Measurements from ENCODE around the gene EMX1.
A peak's percentile ranks its signal among the peaks of the same experiment; 100 is the strongest.

EMX1 gene

DNA sequence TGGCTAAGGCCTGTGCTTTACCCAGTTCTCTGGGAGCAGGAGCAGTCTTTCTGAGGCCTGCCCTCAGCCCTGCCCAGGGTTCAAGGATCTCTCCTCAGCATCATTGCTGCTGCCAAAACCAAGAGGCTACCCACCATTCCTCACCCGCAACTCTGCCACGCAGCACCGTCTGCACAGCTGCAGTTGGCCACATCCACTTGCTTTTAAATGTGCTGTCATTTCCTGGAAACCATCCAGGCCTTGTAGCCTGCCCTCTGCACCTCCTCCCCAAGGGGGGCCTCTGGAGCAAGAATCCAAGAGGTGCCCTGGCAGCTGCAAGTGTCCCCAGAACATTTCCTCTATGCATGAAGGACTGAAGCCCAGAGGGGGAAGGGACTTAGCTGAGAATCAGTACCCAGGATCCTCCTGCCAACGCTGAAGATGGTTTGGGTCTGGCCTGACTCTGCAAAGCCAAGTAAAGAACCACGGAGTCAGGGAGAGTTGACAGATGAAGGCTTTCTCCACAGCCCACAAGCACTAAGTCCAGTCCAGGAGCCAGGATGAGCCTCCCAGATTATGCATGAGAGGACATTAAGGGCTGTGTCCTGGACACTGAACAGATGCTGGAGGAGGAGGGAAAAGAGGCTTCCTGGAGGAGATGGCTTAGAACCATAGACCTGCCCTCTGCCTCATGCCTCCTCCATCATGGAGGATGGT, 14.9 kb downstream of the EMX1 start:
- in situ Hi-C loops (cut with HindIII; ENCODE audit: low pct_unique_long_range_greater_than_20kb, low sequenced_read_pairs), result no loop called here
- DNase-seq (ENCODE audit: low read depth in 1 of 2, low spot score in 1 of 2), result no peak
- no peak for TF ChIP-seq JUND (IDR thresholded peaks at IDR 0.05; ENCODE audit: low read depth)

DNA sequence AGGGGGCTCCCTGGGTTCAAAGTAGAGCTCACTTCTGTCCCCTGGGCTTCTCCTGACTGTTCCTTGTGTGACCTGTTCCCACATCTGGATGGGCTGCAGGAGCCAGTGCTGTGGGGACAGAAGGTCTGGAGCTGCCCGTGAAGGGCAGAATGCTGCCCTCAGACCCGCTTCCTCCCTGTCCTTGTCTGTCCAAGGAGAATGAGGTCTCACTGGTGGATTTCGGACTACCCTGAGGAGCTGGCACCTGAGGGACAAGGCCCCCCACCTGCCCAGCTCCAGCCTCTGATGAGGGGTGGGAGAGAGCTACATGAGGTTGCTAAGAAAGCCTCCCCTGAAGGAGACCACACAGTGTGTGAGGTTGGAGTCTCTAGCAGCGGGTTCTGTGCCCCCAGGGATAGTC, 15.5 kb downstream of the EMX1 start:
- DNase-seq (ENCODE audit: low read depth in 1 of 2, low spot score in 1 of 2), result no peak
- in situ Hi-C loops (cut with HindIII; ENCODE audit: low pct_unique_long_range_greater_than_20kb, low sequenced_read_pairs), result no loop called here
- TF ChIP-seq JUND (IDR thresholded peaks at IDR 0.05; ENCODE audit: low read depth), result no peak

DNA sequence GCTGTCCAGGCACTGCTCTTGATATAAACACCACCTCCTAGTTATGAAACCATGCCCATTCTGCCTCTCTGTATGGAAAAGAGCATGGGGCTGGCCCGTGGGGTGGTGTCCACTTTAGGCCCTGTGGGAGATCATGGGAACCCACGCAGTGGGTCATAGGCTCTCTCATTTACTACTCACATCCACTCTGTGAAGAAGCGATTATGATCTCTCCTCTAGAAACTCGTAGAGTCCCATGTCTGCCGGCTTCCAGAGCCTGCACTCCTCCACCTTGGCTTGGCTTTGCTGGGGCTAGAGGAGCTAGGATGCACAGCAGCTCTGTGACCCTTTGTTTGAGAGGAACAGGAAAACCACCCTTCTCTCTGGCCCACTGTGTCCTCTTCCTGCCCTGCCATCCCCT, 15.9 kb downstream of the EMX1 start:
- in situ Hi-C loops (cut with HindIII; ENCODE audit: low pct_unique_long_range_greater_than_20kb, low sequenced_read_pairs), result no loop called here
- DNase-seq (ENCODE audit: low read depth in 1 of 2, low spot score in 1 of 2), result no peak
- TF ChIP-seq JUND (IDR thresholded peaks at IDR 0.05; ENCODE audit: low read depth), result no peak

DNA sequence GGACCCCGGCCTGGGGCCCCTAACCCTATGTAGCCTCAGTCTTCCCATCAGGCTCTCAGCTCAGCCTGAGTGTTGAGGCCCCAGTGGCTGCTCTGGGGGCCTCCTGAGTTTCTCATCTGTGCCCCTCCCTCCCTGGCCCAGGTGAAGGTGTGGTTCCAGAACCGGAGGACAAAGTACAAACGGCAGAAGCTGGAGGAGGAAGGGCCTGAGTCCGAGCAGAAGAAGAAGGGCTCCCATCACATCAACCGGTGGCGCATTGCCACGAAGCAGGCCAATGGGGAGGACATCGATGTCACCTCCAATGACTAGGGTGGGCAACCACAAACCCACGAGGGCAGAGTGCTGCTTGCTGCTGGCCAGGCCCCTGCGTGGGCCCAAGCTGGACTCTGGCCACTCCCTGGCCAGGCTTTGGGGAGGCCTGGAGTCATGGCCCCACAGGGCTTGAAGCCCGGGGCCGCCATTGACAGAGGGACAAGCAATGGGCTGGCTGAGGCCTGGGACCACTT, 16.4 kb downstream of the EMX1 start:
- no peak for DNase-seq (ENCODE audit: low read depth in 1 of 2, low spot score in 1 of 2)
- TF ChIP-seq JUND (IDR thresholded peaks at IDR 0.05; ENCODE audit: low read depth), result no peak
- in situ Hi-C loops (cut with HindIII; ENCODE audit: low pct_unique_long_range_greater_than_20kb, low sequenced_read_pairs), result no loop called here

DNA sequence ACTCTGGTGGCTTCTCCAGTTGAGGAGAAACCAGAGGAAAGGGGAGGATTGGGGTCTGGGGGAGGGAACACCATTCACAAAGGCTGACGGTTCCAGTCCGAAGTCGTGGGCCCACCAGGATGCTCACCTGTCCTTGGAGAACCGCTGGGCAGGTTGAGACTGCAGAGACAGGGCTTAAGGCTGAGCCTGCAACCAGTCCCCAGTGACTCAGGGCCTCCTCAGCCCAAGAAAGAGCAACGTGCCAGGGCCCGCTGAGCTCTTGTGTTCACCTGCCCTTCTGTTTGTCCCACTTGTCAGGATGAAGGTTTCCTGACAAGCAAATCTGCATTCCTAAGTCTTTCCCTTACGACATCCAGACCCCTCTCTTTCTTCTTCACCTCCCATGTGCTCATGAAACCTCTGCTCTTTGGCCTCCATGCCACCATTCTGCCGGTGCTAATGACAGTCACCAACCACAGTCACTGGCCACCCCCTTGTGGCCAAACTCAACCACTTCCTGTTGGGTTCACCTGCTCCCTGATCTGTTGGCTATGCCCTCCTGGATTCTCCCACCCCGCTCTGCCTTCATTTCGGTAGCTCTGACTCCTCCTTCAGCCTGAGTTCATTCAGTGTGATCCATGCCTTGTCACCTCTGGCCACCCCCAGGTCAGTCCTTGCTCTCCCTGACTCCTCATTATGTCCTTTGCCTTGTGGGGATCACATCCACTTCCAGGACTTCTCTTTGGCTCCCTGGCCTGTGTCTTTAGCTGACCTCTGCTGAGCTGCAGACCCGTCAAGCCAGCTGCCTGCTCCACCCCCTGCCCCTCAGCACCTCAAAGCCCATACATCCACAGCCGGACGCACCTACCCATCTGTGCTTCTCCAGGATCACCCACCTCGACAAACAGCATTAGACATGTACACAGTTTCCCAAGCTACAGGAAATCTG, 17.6 kb downstream of the EMX1 start:
- in situ Hi-C loops (cut with HindIII; ENCODE audit: low pct_unique_long_range_greater_than_20kb, low sequenced_read_pairs), result no loop called here
- no peak for TF ChIP-seq JUND (IDR thresholded peaks at IDR 0.05; ENCODE audit: low read depth)
- DNase-seq (ENCODE audit: low read depth in 1 of 2, low spot score in 1 of 2), result peak in 1 of 2 experiments; percentile 60

DNA sequence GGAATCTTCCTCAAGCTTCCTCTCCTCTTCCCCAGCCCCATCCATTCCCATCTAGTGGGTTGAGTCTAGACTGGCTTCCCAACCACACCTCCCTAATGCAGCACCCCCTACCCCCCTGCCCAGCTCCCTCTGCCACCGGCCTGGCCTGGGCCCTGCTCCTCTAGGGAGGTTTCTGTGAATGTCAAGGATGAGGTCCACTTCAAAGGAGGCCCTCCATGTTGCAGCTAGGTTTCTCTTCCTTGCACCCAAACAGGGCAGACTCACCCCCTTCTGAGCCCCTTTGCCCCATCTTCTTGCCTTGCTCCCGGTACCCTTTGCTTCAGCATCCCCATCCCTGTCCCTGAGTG, 18.3 kb downstream of the EMX1 start:
- in situ Hi-C loops (cut with HindIII; ENCODE audit: low pct_unique_long_range_greater_than_20kb, low sequenced_read_pairs), result no loop called here
- DNase-seq (ENCODE audit: low read depth in 1 of 2, low spot score in 1 of 2), result no peak
- no peak for TF ChIP-seq JUND (IDR thresholded peaks at IDR 0.05; ENCODE audit: low read depth)

DNA sequence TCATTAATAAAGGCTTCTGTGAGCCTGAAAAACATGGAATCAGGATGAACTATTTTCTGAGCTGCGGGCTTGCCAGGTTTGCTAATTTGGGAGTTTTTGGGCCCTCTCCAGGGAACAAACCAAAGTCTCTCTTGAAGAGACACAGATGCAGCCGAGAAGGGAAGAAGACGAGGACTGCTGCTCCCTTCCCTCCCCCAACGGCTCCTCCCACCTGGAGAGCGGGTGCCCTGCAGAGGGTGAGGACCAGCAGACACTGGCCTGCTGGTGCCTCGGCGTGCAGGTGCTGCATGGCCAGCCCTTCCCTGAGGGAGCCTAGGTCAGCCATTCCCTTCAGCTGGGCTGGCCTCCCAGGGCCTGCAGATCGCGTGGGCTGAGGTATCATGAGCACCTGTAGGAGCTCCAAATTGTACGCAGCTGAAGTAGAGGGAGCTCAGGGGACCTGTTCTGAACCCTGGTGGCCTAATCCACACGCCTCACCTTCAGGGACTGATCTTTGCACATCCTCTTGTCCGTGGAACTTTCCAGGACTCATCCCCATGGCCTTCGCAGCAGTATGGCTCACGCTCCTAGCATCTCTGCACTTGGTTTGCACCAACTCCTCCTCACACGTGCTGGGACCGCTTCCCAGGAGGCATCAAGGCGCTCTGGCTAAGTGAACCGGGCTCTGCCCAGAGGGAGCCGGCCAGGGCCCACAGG, 19.5 kb downstream of the EMX1 start:
- no peak for TF ChIP-seq JUND (IDR thresholded peaks at IDR 0.05; ENCODE audit: low read depth)
- in situ Hi-C loops (cut with HindIII; ENCODE audit: low pct_unique_long_range_greater_than_20kb, low sequenced_read_pairs), result no loop called here

DNA sequence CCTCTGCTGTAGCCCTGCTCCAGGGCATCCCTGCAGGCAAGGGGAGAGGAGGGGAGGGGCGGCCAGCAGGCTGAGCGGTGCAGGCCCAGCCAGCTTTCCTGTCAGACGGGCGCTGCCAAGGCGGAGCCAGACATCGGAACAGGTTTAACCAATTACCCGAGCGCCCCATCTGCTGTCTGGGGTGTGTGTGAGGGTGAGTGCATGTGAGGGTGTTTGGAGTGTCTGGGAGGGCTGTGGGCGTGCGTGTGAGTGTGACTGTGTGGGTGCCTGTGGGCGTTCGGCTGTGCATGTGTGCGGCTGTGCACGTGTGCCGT, 20.0 kb downstream of the EMX1 start:
- TF ChIP-seq JUND (IDR thresholded peaks at IDR 0.05; ENCODE audit: low read depth), result no peak
- DNase-seq (ENCODE audit: low read depth in 1 of 2, low spot score in 1 of 2), result no peak
- in situ Hi-C loops (cut with HindIII; ENCODE audit: low pct_unique_long_range_greater_than_20kb, low sequenced_read_pairs), result no loop called here

More for the DNA sequence above, 19.5 kb downstream of the EMX1 start:
- no peak for DNase-seq (ENCODE audit: low read depth in 1 of 2, low spot score in 1 of 2)

DNA sequence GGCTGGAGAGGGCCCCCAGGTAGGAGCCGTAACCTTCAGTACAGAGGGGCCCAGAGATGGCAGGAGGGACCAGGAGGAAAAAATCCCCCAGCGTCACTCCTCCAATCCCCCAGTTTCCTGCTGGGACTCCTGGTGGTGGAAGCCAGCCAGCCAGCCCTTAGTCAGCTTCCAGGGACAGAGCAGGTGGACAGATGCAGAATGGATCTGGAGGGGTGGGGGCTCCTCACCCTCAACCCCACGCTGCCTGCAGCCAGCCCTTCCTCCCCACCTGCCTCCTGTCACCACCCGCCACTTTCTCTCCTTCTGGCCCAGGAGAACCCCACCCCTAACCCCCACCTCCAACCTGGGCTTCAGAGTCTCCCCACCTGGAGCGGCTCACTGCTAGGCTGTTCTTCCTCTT, 21.1 kb downstream of the EMX1 start:
- in situ Hi-C loops (cut with HindIII; ENCODE audit: low pct_unique_long_range_greater_than_20kb, low sequenced_read_pairs), result no loop called here
- TF ChIP-seq JUND (IDR thresholded peaks at IDR 0.05; ENCODE audit: low read depth), result no peak
- no peak for DNase-seq (ENCODE audit: low read depth in 1 of 2, low spot score in 1 of 2)

DNA sequence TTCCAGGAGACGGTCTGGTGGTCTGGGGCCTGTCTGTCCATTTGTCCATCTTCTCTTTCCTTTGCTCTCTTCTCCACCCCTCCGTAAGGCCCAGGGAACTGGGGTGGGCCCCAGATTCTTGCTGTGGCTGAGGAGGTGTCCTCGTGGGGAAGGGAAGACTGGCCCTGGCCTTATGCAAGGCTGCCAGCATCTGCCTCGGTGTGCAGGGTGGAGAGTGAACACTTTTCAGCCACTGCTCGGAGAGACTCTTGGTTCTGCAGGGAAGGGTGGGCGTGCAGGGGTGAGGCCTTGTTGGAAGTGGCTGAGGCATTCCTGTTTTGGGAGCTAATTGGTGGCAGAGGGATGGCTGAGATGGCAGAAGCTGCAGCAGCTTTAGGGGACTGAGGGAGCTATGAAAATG, 23.0 kb downstream of the EMX1 start:
- in situ Hi-C loops (cut with HindIII; ENCODE audit: low pct_unique_long_range_greater_than_20kb, low sequenced_read_pairs), result no loop called here
- no peak for DNase-seq (ENCODE audit: low read depth in 1 of 2, low spot score in 1 of 2)
- TF ChIP-seq JUND (IDR thresholded peaks at IDR 0.05; ENCODE audit: low read depth), result no peak

DNA sequence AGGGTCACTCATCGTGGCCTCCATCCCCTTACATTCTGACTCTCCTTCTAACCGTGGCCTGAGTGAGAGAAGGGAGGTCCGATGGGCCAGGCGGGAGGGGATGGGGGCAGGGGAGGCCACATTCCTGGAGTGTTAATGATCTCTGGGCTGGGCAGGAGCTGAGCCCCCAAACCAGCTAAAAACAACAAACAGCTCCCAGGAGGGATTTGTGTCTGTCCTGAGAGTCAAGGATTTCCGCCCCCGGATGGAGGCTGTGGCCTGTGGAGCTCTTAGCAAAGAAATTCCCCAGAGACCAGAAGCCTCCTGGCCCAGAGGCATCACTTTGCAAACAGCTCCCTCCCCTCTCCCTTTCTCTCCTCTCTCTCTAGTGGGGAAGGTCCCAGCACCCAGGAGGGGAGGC, 23.5 kb downstream of the EMX1 start:
- no peak for TF ChIP-seq JUND (IDR thresholded peaks at IDR 0.05; ENCODE audit: low read depth)
- in situ Hi-C loops (cut with HindIII; ENCODE audit: low pct_unique_long_range_greater_than_20kb, low sequenced_read_pairs), result no loop called here
- DNase-seq (ENCODE audit: low read depth in 1 of 2, low spot score in 1 of 2), result no peak

DNA sequence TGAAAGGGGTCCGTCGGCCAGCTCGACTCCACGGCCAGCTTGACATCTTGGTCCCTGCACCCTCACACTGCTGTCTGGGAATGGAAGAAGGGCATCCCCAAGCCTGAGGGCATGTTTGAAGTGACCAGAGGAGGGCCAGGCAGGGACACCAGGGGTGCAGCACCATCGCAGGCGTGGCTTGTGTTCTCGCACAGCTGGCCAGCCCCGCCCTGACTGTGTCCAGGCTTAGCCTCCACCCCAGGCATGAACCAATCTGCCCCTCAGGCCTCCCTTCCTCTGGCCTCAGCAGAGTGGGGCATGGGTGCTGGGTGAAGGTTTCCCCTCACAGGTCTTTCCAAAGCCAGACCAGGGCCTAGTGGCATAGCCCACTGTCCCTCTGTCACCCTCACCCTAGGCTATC, 25.0 kb downstream of the EMX1 start:
- DNase-seq (ENCODE audit: low read depth in 1 of 2, low spot score in 1 of 2), result no peak
- no peak for TF ChIP-seq JUND (IDR thresholded peaks at IDR 0.05; ENCODE audit: low read depth)
- in situ Hi-C loops (cut with HindIII; ENCODE audit: low pct_unique_long_range_greater_than_20kb, low sequenced_read_pairs), result no loop called here

DNA sequence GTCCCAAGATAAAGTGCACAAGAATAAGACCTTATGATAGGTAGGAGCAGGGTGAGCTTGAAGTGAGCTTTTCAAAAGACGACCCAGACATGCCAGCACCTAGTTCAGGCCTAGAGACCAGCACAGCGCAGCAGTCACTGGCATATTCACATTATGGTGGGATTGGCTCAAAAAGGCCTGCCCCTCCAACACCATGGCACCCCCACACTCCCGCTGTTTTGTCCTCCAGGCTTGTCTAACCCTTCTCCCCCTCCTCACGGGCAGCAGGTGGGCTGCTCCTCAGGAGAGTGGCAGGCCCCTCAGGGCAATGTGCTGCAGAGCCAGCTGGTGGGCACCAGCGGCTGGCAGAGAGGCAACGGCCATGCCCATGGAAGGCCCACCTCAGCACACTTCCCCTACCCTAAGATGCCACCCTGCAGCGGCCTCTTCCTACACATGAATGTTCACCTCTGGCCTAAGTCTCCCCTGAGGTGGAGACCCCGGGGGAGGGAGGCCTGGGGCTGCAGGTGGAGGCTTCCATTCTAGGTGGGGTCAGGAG, 25.6 kb downstream of the EMX1 start:
- no peak for TF ChIP-seq JUND (IDR thresholded peaks at IDR 0.05; ENCODE audit: low read depth)
- in situ Hi-C loops (cut with HindIII; ENCODE audit: low pct_unique_long_range_greater_than_20kb, low sequenced_read_pairs), result no loop called here
- DNase-seq (ENCODE audit: low read depth in 1 of 2, low spot score in 1 of 2), result no peak

Measured in T47D (cell line).